Prostate gland (tissue), 2 donors: Measurements from ENCODE around the gene ATP8B3.

Experiments used
- POLR2A ChIP-seq: fragments of 450-650 bp; IDR thresholded peaks from one replicate; pipeline ENCODE4 v1.6.1; 2016; ENCODE audit warnings: antibody characterized with exemption, mild to moderate bottlenecking
- TF ChIP-seq, protein P1 (sequence below), 4 experiments: fragments of 200-600 bp in 2 of 4; fragments of 450-650 bp in 2 of 4; sonication (generic) in 2 of 4; IDR thresholded peaks; 1 replicate in 3 of 4; 2 replicates in 1 of 4; pipeline ENCODE4 v1.5.1; 2016 to 2019; ENCODE audit warnings: antibody characterized with exemption in 4 of 4, mild to moderate bottlenecking in 2 of 4, moderate library complexity in 2 of 4

DNA sequence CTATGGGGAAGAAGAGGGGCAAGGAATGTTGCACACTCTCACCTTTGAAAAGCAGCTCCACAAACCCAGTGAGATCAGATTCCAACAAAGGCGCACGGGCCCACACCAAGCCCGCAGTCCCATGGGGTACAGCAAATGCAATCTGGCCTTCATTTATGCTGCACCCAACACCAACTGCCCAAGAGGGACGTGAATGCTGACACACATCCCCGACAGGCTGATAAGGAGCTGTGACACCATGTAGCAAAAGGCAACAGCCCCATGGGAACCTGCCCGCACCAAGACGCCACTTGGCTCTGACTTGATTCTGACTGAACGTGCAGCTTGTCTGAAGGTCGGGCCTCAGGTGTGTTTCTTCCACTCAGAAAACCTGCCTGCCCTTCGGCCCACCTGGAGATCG, 18.9 kb upstream of the ATP8B3 start:
- TF ChIP-seq, protein P1, sequence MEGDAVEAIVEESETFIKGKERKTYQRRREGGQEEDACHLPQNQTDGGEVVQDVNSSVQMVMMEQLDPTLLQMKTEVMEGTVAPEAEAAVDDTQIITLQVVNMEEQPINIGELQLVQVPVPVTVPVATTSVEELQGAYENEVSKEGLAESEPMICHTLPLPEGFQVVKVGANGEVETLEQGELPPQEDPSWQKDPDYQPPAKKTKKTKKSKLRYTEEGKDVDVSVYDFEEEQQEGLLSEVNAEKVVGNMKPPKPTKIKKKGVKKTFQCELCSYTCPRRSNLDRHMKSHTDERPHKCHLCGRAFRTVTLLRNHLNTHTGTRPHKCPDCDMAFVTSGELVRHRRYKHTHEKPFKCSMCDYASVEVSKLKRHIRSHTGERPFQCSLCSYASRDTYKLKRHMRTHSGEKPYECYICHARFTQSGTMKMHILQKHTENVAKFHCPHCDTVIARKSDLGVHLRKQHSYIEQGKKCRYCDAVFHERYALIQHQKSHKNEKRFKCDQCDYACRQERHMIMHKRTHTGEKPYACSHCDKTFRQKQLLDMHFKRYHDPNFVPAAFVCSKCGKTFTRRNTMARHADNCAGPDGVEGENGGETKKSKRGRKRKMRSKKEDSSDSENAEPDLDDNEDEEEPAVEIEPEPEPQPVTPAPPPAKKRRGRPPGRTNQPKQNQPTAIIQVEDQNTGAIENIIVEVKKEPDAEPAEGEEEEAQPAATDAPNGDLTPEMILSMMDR (IDR thresholded peaks at IDR 0.05) = no peak
- no peak for TF ChIP-seq POLR2A
